SK-MEL-5 (cell line): ENCODE measurements around the gene FOXQ1. TPM values are rescaled to one million over a fixed set of nuclear protein-coding genes. Genes with fewer than 3 reads are reported as not detected.
"Not testable (repeated sequence)": the region's sequence is repeated elsewhere in the genome, so short reads cannot be mapped to it uniquely, and the experiment has no call there.

Experiments
- DNase-seq: peaks from one replicate; pipeline ENCODE4 v3.0.0-alpha.2; 2016; ENCODE audit warnings: low read depth, low spot score
- in situ Hi-C: cut with HindIII; loops from 2 replicates; pipeline ENCODE4 v1.10.0; 2016; ENCODE audit warnings: low sequenced_read_pairs, high pct_unique_total_duplicates, low pct_unique_long_range_greater_than_20kb
- total RNA-seq: library from RNA; depleted of rRNA; stranded (reverse); fragments of >200 nt; shearing (Covaris generic); gene quantifications from 2 replicates; pipeline ENCODE4 v1.2.3, GENCODE V29; 2014

The FOXQ1 gene
- total RNA-seq, 1 experiment from 2014 or later, result not detected

DNA sequence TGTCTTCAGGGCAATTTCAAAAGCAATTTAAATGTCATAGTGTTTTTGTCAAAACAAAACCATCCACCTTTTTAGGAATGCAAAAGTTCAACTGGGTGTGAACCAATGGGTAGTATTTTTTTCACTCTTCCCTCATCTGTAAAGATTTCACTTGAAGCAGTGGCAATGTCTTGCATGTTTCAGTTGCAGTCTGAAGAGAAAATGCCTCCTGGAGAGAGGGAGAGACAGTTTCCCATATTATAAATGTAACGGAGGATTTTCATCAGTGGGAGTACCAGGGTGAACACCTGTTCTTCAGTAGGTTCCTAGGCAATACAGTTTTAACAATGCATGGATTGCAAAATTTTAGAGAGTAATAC is 3.3 kb downstream of the FOXQ1 start:
- in situ Hi-C loops, result no loop called here
- no peak for DNase-seq

DNA sequence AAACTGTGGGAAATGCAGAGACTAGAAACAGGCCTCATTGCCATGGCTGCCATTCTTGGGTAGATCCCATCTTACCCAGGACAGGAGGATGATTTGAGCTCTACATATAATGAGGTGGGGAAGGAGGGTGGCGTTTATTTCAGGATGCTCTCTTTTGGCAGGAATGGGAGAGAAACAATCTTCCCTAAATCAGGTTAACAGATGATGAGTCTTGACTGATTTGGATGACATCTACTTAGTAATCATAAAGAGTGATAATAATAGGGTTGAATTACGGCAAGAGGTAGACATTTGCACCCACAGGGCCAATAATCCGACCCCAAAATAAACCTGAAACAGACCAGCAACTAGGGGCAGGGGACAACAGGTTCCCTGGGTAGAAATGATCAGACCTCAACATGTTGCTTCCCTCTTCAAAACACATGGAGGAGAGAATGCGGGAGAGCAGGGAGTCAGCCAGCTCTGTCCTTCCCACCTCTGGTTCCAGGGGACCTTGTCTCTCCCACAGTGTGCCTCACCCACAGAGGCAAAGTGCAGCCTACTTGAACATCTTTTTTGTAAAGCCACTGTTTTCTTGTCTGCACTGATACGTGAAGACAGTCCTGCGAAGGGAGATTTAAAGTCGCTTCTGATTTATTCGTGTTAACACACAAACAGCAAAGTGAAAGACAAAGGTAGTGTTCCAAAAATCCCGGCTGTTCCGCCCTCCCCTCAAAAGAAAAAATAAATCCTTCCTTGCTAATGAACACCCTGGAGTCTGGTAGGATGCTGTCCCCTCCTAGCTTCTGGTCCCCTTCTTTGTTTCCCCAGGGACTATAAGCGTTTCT is 3.9 kb downstream of the FOXQ1 start:
- in situ Hi-C loops, result no loop called here
- no peak for DNase-seq

DNA sequence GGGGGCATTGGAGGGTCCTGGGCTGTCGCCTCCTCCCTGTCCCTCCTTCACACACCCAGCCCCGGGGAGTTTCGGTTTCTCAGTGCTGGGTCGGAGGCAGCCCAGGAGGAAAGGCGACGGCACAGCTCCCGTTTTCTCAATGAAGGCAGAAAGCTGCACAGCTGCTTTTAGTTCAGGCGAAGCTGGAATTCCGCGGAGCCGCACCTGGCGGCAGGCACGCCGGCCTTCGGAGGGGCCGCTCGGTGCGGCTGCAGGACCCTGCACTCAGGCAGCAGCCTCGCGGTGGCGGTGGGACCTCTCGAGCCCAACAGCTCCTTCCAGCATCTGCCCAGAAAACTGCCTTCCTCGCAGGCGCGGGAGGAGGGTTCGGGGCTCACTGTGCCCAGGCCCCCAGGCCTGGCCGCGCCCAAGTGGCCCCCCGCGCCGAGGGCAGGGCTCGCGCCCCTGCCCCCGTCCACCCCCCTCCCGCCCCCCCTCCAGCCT is 4.6 kb downstream of the FOXQ1 start:
- in situ Hi-C loops, result no loop called here
- DNase-seq, result no peak

DNA sequence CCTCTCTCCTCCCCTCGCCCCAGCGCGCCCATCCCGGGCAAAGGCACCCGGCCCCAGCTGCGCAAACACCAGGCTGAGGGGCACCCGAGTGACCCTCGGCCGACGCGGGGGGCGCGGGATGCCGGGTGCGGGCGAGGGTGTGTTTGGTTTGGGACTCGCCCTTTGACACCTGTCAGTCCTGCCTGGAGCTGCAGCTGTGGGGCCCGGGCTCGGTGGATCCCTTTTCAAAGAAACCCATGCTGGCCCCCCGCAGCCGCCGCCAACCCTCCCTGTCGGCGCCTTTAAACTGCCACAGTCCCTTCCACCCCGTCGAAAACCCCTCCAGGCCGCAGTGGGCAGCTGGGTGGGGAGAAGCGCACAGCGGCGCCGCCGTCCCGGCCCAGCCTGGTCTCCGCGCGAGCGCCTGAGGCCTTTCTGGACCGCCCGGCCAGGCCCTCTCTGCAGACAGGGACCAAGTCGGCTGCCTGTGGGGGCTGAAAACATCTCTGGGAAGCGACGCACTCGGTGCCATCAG is 5.5 kb downstream of the FOXQ1 start:
- DNase-seq, result no peak
- in situ Hi-C loops, result no loop called here

DNA sequence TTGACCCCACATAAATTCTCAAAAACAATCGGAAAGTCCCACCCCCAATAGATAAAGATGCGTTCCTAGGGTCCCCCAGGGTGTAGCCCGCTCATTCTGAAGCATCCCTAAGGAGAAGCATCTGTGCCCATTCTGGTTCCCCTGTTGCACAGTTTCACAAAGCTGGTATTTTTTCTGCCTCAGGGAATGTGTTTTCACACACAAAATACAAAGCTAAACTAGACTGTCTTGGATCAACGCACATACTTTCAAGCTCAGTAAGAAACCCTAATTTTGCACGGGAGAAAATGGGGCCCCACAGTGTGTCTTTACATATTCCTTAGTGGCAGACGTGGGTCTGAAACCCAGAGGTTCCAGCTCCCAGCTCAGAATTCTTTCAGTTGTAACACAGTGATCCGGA is 6.1 kb downstream of the FOXQ1 start:
- DNase-seq, result no peak
- in situ Hi-C loops, result no loop called here

DNA sequence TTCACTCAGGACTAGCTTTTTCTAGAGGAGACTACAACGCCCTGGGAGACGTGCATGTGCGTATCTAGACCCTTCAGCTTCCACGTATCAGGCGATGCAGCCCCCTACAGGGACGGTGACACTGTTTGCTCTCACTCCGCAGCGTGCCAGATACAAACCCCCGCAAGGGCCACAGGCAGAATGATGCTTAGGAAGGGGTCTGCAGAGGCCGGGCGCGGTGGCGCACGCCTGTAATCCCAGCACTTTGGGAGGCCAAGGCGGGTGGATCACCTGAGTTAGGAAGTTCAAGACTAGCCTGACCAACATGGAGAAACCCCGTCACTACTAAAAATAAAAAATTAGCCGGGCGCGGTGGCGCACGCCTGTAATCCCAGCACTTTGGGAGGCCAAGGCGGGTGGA is 6.7 kb downstream of the FOXQ1 start:
- in situ Hi-C loops, DNase-seq: not testable (repeated sequence)

DNA sequence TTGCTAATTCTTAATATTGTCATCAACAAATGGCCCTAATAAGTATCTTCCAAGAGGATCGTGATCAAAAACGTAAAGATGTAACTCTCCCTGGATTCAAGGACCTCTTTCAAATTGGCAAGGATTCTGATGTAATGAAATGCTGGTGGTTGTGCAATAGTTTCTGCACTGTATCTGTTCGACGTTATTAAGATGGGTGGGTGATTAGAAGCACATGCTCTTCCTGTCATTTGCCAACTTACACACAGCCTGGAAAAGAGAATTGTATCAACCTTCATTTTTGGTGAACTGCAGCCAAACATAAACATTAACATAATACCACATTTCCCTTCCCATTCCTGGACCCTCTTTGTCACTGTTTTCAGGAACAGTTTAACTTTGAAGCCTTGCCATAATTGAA is 9.8 kb downstream of the FOXQ1 start:
- DNase-seq, result peak; percentile 59
- in situ Hi-C loops, result no loop called here

DNA sequence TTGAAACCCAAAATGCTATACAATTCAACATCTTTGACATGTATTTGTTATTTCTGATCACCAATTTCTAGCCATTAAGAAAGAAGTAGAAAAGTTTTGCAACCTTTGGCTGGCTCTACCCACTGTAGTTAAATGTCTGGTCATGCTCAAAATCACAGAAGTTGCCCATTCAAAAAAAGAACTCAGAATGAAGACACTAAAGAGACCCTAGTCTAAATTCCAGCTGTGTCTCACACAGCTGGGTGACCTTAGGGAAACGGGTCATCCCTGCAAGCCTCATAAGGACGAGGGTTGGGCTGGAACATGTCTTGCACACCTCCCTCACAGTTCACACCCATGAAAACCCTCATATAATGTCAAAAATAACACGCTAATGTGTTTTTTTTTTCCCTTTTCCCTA is 10.3 kb downstream of the FOXQ1 start:
- no peak for DNase-seq
- in situ Hi-C loops, result no loop called here

DNA sequence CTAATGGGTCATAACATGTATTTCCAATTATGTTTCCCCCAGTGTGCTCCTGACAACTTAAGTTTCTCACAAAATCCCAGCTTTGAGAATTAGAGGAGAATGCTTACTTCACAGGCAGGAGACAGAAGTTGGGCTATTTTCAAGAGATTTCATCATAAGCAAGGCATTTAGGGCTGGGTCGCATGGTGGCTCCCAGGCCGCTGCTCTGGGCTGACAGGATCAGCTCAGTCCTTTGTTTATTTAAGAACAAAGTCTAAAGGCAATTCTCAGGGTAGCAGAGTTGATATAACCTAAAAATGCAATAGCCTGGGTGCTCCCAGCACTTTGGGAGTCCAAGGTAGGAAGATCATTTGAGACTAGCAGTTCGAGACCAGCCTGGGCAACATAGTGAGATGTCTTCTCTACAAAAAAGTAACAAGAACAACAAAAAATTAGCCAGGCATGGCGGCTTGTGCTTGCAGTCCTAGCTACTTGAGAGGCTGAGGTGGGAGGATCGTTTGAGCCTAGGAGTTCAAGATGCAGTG is 10.9 kb downstream of the FOXQ1 start:
- in situ Hi-C loops, result no loop called here
- DNase-seq, result no peak

DNA sequence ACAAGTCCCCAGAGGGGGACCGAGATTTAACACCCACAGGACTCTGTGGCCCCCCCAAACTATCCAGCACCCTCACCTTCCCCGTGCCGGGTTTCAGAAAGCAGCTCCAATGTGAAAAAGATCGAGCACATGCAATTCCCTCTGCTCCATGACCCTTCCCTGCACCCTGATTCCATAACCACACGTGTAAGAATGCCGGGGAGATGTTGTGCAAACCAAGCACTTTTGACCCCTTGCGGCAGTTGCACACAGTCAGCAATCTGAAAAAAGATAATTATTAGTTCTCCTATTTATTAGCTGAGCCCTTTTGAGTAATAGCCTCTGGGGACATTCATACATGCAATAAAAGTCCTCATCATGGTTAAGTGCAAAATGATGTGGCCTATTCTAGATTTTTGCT is 13.0 kb downstream of the FOXQ1 start:
- in situ Hi-C loops, result no loop called here
- no peak for DNase-seq

DNA sequence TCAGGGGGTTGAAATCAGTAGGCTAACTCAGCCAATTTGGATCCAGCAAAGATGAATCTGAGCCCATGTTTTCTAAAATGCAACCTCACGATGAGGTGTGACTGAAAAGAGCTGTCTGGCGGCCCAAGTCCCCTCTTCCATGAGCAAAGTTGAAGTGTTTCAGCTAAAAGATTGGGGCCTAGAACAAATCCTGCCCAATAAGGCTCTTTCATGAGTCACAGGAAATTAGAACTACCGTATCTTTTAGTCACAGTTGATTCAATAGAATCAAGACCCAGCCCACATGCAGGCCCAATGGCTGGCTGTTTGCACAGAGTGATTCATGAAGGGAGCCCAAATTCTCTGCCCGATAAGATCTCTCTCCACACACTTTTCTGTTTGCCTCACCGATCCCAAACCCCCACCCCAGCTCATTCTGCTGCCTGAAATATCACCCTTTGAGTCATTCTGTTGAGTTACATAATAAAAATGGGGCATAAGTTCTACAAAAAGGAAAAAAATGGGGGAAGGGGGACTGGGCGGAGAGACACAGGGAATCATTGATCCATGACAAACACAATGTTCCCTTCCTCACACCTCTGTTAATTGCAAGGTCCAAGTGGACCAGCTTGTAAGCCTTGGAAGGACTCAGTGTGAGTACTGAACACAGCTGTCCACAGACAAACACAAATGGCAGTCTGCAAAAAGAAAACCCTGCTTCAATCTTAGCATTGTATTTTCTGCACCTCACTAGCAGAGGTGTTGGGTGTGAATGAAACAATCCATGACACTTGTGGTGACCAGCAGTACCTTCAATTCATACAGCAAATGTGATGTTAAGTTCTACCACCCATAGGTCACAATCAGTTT is 13.8 kb downstream of the FOXQ1 start:
- in situ Hi-C loops, result no loop called here
- DNase-seq, result no peak

DNA sequence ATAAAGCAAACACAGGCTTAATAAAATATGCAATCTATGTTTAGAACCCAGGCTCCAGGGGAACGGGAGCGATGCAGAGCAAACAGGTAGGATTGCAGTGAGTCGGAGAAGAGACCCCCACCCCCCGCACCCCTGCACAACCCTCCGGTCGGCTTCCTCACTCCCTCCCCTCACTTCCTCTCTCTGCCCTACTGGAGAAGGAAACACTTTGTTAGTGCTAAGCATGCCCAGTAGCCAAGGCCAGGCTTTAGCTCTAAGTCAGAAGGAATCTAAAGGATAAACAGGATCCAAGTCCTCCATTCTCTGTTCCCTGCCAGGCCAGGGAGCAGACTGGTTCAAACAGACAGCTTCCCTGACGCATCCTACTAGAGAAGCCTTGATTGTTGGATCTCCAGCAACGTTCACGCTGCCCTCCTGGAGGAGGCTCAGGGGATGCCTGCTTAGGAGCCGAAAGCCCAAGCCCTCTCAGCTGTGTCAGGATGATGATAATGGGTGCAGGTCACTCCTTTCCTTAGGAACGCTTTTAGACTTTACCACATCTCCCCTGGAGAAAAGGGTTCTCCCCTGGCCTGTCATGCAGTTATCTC is 14.7 kb downstream of the FOXQ1 start:
- in situ Hi-C loops, result no loop called here
- no peak for DNase-seq

DNA sequence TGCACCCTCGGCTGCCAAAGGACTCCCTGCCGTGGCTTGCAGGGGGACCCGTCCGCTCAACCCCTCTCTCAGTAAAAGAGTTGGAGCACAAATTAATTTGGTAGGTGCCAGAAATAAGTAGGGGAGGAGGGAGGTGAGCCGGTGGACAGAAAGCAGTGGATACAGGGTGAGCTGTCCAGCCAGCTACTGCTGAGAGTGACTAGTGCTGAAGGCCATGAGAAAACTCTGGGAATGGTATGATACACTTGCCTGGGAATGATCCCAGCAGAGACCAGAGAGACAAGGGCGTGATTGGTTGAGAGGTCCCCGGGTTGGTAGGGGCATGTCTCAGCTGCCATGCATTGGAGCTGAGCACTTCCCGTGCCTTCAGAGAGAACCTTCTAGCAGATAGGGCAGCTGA is 15.7 kb downstream of the FOXQ1 start:
- in situ Hi-C loops, result no loop called here
- DNase-seq, result no peak

DNA sequence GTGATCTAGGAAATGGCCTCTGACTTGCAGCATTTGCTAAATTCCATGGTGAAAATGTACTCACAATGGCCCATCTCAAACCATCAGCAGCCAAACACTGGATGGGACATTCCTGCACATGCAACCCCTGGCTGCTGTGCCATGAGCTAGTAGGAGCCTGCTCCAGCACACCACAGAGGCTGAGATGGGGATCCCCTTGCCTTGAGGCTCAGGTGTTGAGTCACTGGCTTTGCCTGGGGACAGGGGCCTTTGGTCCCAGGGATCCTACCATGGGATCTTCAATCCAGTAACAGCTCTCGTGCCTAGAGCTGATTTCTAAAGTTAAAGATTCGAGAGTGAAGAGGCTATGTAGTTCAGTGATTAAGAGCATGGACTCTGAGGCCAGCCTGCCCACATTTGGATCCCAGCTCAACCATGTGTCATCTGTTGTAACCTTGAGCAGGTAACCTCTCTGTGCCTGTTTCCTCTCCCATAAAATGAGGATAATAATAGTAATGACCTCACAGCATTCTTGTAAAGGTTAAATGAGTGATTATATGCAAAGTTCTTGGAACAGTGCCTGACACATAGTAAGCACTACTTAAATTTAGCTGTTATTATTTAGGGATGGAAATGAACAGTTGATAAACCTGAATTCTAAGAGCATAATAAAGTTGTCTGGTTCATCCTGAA is 16.4 kb downstream of the FOXQ1 start:
- no peak for DNase-seq
- in situ Hi-C loops, result no loop called here

DNA sequence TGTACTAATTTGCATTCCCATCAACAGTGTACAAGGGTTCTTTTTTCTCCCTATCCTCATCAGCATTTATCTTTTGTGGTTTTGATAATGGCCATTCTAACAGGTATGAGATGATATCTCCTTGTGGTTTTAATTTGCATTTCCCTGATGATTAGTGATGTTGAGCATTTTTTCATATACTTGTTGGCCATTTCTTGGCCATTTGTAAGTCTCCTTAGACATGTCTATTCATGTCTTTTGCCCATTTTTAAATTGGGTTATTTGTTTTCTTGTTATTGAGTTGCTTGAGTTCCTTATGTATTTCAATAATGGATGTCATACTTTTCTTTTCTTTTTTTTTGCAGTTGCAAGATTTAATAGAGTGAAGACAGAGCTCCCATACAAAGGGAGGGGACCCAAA is 17.8 kb downstream of the FOXQ1 start:
- no peak for DNase-seq
- in situ Hi-C loops, result no loop called here

DNA sequence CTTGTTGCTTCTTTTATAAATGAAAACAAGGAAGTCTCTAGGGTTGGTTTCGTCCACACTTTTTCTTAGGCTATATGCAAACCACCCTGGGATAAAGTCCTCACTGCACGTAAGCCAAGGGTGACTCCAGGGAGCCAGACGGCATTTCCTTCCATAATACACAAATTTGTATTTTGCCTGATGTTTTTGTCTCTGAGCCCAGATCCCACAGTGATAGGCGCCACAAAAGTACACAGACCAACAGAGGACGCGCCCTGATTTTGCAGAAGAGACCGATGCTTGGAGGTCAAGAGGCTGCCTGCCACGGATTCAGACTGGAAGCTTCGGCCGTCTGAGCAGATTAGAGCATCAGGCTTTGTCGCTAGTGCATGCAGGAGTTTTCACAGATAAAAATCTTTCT is 22.8 kb downstream of the FOXQ1 start:
- no peak for DNase-seq
- in situ Hi-C loops, result no loop called here

DNA sequence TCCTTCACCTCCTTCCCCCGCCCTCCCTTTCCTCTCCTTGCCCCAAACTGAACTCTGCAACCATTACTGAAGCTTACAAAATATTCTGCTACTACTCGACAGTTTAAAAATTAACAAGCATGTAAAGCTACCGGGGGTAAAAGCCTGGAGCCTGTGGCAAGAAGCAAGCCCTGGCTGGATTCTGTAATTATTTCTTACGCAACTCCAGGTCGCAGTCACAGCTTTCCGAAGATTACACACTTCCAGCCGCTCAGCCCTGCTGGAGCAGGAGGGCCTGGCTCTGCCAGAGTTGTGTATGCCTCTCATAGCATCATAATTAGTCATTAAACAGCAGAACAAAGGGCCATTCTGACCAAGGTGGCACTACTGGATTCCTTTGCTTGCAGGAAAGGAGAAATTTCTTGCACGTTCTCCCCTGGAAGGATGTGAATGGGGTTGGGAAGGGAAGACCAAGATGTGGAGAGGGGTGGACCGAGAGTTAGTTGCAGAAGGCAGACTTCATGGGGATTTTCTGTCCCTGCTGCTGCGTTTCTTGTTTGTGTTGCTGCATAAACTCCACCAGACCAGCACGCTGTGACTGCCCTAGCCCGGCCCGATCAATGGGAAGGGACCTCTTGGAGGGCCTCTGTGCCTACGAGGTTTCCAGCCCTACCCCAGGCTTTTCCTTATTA is 23.6 kb downstream of the FOXQ1 start:
- in situ Hi-C loops, result no loop called here
- peak; percentile 38 for DNase-seq
